Iris pigment epithelial cell (primary cell): Measurements from ENCODE around the gene EXOC3L4.
"Not testable (repeated sequence)": the region's sequence is repeated elsewhere in the genome, so short reads cannot be mapped to it uniquely, and the experiment has no call there.

ENCODE experiments used
- DNase-seq: peaks from one replicate; pipeline ENCODE4 v3.0.0-alpha.2; 2011; ENCODE audit warnings: low read depth

Gene EXOC3L4

DNA sequence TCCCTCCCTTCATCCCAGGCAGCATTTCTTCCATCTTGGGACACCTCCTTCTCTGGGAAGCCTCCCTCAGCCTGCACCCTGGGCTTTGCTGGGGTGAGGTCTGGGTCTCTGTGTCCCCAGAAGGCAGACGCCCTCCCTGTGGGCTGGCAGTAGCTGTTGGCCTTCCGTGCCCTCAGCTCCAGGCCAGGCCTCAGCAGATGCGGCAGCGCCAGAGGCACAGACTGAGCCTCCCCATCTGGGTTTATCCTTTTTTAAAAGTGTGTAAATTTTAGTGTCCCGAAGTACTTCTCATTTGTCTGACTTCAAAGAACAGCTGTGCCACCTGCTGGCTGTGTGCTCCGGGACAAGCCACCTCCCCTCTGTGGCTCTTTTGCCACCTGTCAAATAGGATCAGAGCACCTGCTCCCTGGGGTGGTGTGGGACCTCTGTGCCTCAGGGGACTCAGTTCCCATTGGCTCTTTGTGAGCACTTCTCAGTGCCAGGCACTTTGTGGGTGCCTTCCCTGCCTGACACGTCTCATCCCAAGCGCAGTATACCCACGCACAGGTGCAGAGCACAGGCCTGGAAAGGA is 11.1 kb downstream of the EXOC3L4 start:
- DNase-seq = no peak

GRCh38 chr14:103107455-103107854 is 12.9 kb downstream of the EXOC3L4 start:
- DNase-seq = no peak

GRCh38 chr14:103107941-103108748 is 13.6 kb downstream of the EXOC3L4 start:
- no peak for DNase-seq

DNA sequence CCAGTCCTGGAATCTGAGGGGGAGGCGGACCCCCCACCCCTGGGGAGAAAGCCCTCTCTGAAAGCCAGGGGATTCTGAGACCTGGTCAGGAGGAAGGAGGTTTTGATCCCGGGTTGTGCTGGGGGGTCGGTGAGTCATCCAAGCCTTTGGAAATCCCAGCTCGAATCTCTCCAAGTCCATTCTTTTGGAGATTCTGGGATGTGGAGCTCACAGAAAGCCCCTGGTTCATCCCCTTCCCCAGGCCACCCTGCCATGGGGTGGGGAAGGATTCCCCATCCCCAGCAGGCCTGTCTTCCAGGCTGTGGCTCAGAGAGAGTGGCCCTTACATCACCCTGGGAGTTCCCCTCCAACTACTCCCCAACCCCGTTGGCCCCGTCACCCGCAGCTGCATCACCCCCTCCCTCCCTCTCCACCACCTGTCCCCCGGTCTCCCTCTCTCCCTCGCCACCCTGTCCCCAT is 14.3 kb downstream of the EXOC3L4 start:
- peak; percentile 45 for DNase-seq

GRCh38 chr14:103109535-103110441 is 15.3 kb downstream of the EXOC3L4 start:
- DNase-seq = peak; percentile 66

GRCh38 chr14:103110681-103111231 is 16.2 kb downstream of the EXOC3L4 start:
- no peak for DNase-seq

GRCh38 chr14:103111232-103111868 is 16.8 kb downstream of the EXOC3L4 start:
- no peak for DNase-seq

GRCh38 chr14:103112400-103113243 is 18.1 kb downstream of the EXOC3L4 start:
- no peak for DNase-seq

DNA sequence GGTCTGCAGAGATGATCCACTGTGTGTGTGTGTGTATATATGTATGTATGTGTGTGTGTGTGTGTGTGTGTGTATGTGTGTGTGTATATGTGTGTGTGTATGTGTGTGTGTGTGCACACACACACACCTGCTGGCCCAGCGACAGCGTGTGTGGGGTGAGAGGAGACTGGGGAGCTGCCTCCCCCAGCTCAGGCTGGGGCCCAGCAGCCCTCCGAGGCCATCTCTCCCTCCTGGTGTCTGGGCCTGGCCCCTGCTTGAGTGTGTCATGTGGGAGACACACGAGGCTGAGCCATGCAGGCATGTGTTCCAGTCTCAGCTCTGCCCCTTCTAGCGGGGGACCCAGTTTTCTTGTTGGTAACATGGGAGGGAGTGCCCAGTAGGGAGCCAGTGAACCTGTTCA is 18.8 kb downstream of the EXOC3L4 start:
- DNase-seq = no peak

- no peak for DNase-seq
Observed at GRCh38 chr14:103113774-103114173, 19.2 kb downstream of the EXOC3L4 start.

DNA sequence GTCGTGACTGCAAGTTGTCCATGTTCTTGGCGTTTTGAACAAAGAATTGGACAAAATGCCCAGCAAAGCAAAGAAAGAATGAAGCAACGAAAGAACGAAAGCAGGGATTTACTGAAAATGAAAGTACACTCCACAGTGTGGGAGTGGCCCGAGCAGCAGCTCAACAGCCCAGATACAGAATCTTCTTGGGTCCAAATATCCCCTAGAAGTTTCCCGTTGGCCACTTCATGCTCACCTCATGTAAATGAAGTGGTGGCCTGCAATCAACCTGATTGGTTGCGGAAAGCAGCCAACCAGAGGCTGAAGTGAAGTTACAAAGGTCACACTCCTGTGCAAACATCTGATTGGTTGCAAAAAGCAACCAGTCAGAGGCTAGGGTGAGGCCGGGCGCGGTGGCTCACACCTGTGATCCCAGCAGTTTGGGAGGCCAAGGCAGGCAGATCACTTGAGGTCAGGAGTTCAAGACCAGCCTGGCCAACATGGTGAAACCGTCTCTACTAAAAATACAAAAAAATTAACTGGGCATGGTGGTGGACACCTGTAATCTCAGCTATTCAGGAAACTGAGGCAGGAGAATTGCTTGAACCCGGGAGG is 20.7 kb downstream of the EXOC3L4 start:
- not testable (repeated sequence) for DNase-seq

- peak; percentile 66 for DNase-seq
Observed at GRCh38 chr14:103115845-103116572, 21.5 kb downstream of the EXOC3L4 start.

DNA sequence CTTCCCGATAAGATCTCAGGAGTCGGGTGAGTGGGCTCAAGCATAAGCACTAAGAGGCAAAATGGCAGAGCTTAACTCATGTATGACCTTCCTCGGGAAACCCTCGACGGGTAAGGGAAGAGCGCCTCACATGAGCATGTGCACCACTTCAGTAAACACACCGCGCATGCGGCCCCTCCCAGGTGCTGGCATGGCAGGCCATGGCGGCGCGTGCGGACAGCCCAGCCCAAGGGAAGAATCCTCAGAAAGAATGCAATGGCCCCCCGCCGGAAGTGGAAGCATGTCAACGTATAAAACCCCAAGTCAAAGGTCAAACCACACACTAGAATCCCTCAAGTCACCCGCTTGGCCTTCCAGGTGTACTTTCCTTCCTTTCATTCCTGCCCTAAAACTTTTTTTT is 22.1 kb downstream of the EXOC3L4 start:
- DNase-seq = no peak

- DNase-seq = not testable (repeated sequence)
Observed at GRCh38 chr14:103117499-103117898, 23.0 kb downstream of the EXOC3L4 start.

- no peak for DNase-seq
Observed at GRCh38 chr14:103118018-103118662, 23.6 kb downstream of the EXOC3L4 start.

DNA sequence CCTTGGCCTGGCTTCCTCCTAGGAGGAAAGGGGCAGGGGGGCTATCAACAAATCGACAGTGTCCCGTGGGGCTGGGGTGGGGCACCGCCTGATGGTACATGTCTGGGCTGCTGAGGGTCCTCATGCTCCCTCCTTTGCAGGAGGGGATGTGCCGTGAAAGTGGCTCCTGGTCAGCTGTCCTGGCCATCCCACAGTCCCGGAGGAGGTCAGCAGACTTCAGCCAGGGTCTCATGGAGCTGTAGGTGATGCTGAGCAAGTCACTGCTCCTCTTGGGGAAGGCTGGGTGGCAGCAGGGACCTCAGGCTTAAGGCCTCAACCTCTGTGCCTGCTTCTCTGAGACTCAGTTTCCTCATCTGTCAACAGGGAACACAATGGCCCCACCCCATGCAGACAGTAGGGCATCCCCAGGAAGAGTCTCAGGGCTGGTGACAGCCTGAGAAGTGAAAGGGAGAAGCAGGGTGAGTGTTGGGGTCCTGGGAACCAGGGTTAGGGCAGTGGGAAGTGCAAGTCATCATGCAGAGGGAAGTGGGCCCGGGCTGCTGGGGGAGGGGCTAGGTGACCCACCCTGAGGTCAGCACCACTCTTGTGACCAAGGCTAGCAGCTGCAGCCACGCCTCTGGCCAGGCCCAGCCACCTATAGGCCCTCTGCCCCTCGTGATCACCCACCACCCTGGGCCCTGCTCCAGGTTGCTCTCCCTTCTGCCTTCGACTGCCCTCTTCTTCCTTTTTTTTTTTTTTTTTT is 24.3 kb downstream of the EXOC3L4 start:
- DNase-seq = no peak

GRCh38 chr14:103119527-103119926 is 25.0 kb downstream of the EXOC3L4 start:
- DNase-seq = not testable (repeated sequence)

GRCh38 chr14:103121121-103121845 is 26.8 kb downstream of the EXOC3L4 start:
- no peak for DNase-seq
